ENCODE data around the gene FGD3. TPM values are rescaled to one million over a fixed set of nuclear protein-coding genes. Genes with fewer than 3 reads are reported as not detected.
A peak's percentile ranks its signal among the peaks of the same experiment; 100 is the strongest.

The FGD3 gene
- total RNA-seq, 4 donors from 2014 or later = 1.7 to 4.2 (median 3.3) TPM

DNA sequence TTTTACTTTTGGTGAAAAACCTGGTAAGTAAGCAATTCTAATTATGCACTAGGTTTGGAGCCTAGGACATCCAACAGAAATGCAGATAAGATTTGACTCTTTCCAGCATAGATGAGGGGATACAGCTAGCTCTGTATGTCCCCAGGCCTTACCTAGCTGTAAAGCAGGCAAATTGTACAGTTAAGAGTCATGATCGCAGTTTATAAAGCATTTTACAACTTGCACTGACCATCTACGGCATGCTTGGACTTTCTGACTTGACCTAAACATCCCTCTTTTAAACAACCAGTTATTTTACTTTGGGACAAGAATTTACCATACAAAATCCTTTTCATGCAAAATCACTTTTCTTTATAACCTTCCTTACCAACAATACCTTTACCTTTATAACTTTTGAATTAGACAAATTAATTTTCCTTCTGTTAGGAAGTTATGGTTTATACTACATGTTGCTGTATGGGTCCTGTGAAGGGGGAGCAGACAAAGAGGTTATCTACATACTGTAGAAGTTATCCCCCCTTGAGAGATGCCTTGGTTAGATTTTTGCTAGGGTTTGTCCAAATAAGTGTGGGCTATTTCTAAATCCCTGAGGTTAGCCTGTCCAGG lies 36.8 kb downstream of the FGD3 start:
- Histone ChIP-seq H3K27me3 (no peaks in the 10 kb centered on the region), H3K9me3 (no peaks in the 10 kb centered on the region), H3K4me3 (no peak overlapping the region), H3K27ac (no peak overlapping the region), H3K4me1 (peaks cover 0 to 3% (median 0%) of the 10 kb centered on the region in 3 donors), H3K36me3 (no peaks in the 10 kb centered on the region)
- ATAC-seq = no peak
- WGBS, 2 donors (ENCODE audit: low coverage in 1 of 2) = 67 to 78% methylated on average over 2 of the region's 2 CpGs
- TF ChIP-seq EP300 (IDR thresholded peaks at IDR 0.05) = no peak
- TF ChIP-seq, protein P1, sequence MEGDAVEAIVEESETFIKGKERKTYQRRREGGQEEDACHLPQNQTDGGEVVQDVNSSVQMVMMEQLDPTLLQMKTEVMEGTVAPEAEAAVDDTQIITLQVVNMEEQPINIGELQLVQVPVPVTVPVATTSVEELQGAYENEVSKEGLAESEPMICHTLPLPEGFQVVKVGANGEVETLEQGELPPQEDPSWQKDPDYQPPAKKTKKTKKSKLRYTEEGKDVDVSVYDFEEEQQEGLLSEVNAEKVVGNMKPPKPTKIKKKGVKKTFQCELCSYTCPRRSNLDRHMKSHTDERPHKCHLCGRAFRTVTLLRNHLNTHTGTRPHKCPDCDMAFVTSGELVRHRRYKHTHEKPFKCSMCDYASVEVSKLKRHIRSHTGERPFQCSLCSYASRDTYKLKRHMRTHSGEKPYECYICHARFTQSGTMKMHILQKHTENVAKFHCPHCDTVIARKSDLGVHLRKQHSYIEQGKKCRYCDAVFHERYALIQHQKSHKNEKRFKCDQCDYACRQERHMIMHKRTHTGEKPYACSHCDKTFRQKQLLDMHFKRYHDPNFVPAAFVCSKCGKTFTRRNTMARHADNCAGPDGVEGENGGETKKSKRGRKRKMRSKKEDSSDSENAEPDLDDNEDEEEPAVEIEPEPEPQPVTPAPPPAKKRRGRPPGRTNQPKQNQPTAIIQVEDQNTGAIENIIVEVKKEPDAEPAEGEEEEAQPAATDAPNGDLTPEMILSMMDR (IDR thresholded peaks at IDR 0.05) = no peak
- TF ChIP-seq POLR2A (IDR thresholded peaks at IDR 0.05) = no peak

DNA sequence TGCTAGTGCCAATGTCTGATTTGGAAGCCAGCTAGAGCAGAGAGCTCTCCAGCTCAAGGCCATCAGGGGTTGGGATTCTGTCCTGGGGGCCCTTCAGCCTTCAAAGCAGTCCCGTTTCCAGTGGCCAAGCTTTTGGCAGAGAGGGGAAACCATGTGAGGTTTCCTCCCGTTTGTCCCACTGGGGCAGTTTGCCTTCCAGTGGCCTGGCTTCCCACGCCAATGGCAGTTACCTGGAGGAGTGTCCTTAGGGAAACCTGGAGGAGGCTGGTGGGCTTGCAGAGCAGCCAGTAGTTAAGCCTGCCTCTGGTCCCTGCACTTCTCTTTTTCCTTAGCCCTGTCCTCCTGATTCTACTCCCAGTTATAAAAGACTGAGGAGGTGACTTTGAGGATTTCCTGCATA lies 37.7 kb downstream of the FGD3 start:
- TF ChIP-seq POLR2AphosphoS5 (IDR thresholded peaks at IDR 0.05) (no peak), POLR2A (IDR thresholded peaks at IDR 0.05) (no peak), EP300 (IDR thresholded peaks at IDR 0.05) (no peak)
- TF ChIP-seq, protein P1 (IDR thresholded peaks at IDR 0.05) = no peak
- Histone ChIP-seq H3K27ac (no peak overlapping the region), H3K4me3 (no peak overlapping the region), H3K4me1 (no peaks in the 10 kb centered on the region), H3K36me3 (no peaks in the 10 kb centered on the region), H3K9me3 (no peaks in the 10 kb centered on the region), H3K27me3 (no peaks in the 10 kb centered on the region)
- 67 to 100% methylated on average over 1 of the region's 3 CpGs for WGBS, 2 donors (ENCODE audit: low coverage in 1 of 2)
- no peak for ATAC-seq

DNA sequence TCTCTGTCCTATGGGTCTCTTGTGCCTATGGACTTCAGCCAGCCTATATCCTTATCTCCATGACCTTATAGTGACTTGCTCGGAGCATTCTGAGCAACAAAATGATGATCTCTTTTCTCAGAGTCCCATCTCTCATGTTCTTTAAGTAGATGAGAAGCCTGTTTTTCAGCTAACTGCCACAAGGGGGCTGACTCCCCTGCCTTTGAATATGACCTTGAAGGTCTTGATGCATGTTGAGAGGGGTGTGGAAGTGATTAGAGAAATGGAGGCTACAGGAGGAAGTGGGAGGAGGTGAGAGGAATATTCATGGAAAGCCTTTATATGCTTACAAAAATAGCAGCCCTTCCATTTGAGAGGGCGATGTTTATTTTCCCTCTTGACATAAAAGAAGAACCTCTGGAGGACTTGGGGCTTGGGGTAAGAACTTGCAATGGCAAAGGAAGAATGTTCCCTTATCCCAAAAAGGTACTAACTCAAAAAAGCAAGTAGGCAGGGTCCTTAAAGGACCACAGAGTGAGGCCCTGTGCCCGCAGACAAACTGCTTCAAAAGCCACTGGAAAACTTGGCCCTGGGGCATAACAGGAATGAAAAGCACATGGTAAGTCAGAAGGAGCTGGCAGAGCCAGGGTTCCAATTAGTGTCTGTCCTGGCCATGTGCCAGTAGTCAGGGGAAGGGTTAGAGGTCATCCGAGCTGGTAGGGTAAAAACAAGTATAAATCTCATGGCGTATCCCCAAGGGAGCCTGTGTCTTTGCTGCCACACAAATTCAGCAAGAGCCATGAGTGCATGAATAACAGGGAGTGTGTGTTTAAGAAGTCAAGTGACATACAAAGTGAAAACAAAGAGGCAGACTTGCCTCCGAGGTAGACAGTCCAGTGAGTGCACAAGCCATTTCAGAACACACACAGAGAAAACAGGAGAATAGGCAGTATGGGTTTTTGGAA lies 39.1 kb downstream of the FGD3 start:
- H3K36me3 ChIP-seq = no peaks in the 10 kb centered on the region
- 76 to 85% methylated on average over 2 to 6 of the region's 6 CpGs for WGBS, 2 donors (ENCODE audit: low coverage in 1 of 2)
- TF ChIP-seq POLR2AphosphoS5 (IDR thresholded peaks at IDR 0.05) = no peak
- TF ChIP-seq, protein P1 (IDR thresholded peaks at IDR 0.05) = peak in 1 of 4 experiments; percentile 40
- H3K4me3 ChIP-seq = no peak overlapping the region
- ATAC-seq = no peak
- no peaks in the 10 kb centered on the region for H3K9me3 ChIP-seq
- no peaks in the 10 kb centered on the region for H3K27me3 ChIP-seq
- no peak overlapping the region for H3K27ac ChIP-seq
- H3K4me1 ChIP-seq = no peaks in the 10 kb centered on the region

DNA sequence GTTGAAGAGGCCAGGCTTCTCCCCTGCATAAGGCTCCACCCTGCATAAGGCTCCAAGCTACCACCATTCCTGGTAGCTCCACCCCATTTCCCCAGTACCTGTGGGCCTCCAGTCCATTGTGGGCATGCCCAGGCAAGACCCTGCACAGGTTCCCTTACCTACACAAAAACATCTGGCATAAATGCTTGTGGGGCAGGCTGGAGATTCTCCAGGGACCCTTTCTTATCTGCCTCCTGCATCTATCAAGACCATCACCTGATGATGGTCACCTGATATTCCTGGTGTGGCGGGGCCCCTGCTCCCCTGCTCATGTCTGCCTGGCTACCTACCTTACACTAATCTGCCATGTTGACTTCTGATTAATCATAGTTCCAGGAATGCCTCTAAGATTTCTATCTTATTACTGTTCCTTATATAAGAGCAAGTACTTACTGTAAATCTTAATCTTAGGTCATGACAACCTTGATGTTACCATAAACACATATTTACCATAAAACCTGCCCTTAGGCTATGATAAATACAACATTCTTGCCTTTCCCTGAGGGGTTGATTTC lies 41.0 kb downstream of the FGD3 start:
- Histone ChIP-seq H3K4me1 (no peaks in the 10 kb centered on the region), H3K36me3 (no peaks in the 10 kb centered on the region), H3K27ac (no peak overlapping the region), H3K27me3 (no peaks in the 10 kb centered on the region), H3K4me3 (no peak overlapping the region), H3K9me3 (no peaks in the 10 kb centered on the region)
- no peak for ATAC-seq
- WGBS, 2 donors (ENCODE audit: low coverage in 1 of 2) = 100% methylated on average over 1 of the region's 1 CpG
- TF ChIP-seq POLR2A (IDR thresholded peaks at IDR 0.05) (no peak), POLR2AphosphoS5 (IDR thresholded peaks at IDR 0.05) (no peak), EP300 (IDR thresholded peaks at IDR 0.05) (no peak)
- TF ChIP-seq, protein P1 (IDR thresholded peaks at IDR 0.05) = no peak
